Peyer's patch (tissue), 4 donors: Measurements from ENCODE around the gene CRMP1.

Source experiments
- CTCF ChIP-seq, 6 experiments: fragments of 450-650 bp in 4 of 6; fragments of 200-600 bp in 2 of 6; sonication (generic) in 1 of 6; IDR thresholded peaks; one replicate each; pipeline ENCODE4 v1.5.1; 2017 to 2019; ENCODE audit warnings: antibody characterized with exemption in 6 of 6, mild to moderate bottlenecking in 3 of 6, moderate library complexity in 1 of 6
- POLR2A ChIP-seq, 2 donors: fragments of 450-650 bp; IDR thresholded peaks; one replicate each; pipeline ENCODE4 v1.5.1; 2017; ENCODE audit warnings: antibody characterized with exemption in 2 of 2, mild to moderate bottlenecking in 2 of 2, moderate library complexity in 2 of 2

- TF ChIP-seq POLR2A (IDR thresholded peaks at IDR 0.05) (no peak), CTCF (IDR thresholded peaks at IDR 0.05) (no peak)
These were observed 19.7 kb upstream of the CRMP1 start for GRCh38 chr4:5912614-5913019.
